ENCODE data around the gene DUS4L. TPM values are rescaled to one million over a fixed set of nuclear protein-coding genes. Genes with fewer than 3 reads are reported as not detected.

The DUS4L gene
- total RNA-seq, 1 experiment from 2014 or later: 12.2 TPM

DNA sequence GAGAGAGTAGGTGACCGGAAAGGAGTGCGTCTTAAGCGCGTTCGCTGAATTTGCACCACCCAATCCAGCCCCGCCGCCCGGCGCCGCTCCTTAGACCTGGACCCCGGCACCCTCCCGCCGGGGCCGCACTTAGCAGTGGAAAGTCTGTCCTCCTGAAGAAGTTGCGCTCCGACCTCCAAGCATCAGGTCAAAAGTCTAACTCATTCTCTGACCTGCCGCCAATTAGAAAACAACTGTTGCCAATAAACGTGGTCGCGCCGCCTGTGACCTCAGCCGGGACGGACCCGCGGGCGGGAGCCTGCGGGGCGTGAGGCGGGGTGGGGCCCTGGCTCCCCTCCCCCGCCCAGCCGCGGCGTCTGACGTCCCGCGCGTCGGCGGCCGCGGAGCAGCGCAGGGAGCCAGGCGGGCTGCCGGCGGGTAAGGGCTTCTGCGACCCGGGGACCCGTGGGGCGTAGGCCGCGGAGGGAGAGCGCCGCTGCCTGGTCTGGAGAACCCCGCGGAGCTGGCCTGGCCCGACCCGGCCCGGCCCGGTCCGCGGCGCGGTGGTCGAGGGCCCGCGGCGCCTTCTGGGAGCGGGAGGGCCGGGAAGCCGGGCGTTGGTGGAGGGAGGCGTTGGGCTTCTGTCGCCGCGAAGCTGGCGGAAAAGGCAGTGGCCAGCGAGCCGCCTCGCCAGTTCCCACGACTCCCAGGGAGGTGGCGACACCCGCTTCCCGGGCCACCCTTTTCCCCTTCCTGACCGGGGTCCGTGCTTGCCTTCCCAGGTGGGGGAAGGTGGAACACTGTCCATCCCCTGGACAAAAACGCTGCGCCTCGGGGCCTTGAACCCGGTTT lies 16.3 kb downstream of the DUS4L start, which contains the start of gene BCAP29:
TSS of gene BCAP29 (plus strand) at position 362 of the 831 bp plus-strand sequence. CDS start 527 bp downstream, outside the sequence.
- DNase-seq (ENCODE audit: low read depth): peak; percentile 77

DNA sequence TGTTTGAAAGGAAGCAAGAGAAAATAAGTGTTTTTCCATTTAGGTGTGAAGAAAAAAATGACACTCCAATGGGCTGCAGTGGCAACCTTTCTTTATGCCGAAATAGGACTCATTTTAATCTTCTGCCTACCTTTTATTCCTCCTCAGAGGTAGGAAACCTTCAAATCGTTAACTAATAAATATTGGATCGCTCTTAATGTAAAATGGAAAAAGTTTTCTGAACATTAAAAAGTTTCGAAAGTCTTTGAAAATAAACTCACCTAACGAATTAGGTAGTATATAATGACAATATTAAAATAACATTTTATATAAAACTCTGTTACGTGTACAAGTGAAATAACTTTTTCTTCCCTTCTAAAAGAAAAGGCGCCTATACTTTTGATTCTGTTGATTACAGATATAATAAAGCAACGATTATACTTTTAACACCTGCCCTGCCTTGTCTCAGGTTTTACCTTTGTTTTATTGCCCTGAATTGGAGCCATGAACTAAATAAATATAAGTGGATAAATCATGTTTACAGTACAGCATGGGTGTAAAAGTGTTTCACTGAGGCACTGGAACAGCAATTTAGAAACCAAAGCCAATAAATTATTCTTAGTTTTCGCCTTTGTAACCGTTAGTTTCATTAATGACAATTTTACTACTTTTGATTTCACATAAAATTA lies 17.1 kb downstream of the DUS4L start:
- DNase-seq (ENCODE audit: low read depth): no peak

DNA sequence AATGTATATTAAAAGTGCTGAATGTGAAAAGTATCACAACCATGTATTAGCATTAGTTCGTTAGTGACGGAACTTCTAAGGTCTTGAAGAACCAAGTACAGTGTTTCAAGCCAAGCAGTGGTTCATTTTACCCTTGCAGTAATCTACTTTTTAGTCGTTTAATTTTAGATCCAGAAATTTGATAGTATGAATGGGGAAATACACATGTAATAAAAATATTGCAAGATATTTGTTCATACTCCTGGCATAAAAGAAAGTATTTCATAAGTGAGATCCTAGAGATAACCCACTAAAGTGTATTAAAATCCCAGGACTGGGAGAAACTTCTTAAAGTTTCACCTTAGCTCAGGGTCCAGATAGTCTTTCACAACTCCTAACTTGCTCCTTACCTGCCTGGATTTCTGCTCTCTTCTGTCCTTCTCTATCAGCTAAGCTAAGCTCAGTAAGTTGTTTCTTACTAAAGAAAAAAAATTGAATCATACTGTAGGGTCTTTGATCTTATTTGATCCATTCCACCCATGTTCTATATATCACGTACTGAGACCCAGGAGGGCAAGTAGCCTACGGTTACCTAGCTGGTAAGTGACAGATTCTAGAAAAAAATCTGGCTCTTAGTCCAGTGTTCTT lies 17.7 kb downstream of the DUS4L start:
- no peak for DNase-seq (ENCODE audit: low read depth)

DNA sequence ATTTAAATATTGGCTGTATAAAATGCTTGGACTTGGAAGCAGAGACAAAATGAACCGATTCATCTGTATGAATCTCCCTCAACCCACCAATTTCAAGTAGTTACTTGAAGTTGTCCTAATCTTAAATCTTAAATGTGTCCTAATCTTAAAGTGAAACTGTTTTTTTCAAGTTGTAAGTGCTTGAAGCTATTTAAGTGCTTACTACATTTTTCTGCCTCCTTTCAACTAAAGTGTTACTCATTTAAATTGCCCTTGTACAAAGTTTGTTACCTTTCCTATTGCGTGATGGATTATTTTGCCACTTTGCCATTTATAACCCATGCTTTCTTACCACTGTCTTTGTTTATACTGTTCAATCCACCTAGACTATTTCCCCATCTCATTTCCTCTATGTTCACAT lies 19.1 kb downstream of the DUS4L start:
- DNase-seq (ENCODE audit: low read depth): no peak

DNA sequence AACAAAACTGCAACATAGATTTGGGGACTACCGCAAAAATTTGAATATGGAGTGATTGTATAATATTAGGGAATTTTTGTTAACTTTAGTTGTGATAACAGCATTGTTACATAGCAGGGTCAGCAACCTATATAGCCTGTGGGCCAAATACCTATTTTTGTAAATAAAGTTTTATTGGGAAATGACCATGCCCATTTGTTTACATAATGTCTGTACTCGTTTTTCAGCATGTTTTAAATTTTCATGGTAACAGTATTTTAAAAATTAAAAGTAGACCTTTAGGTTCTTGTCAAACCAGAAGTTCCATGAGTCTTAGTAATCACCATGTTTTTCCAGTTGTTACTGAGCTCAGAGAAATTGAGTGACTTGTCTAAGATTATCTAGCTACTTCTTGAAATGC lies 20.9 kb downstream of the DUS4L start:
- DNase-seq (ENCODE audit: low read depth): no peak

DNA sequence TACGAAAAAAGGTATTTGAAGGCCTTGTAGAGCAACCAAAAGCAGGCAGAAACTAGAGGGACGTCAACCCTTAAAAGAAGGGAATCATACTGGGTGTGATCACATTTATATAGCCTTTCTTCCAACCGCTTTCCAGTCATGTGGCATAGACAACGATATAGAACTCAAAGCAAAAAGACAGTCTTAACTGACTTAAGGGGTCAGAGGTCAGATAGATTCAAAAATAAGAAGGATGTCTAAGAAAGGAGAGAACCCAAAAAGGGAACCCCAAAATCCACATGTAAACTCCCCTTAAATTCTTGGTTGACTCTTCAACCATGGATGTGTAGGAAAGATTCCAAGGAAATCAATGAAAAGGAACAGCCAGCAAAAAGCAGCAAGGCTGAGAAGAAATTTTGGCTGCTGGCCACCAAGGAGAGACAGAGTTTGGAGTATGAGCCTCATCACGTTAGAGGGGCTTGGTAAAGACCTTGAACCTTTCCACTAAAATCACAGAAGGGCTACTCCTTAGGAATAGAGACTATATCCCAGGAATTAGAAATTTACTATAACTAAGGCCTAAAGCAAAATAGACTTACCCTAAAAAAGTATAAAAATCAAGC lies 24.9 kb downstream of the DUS4L start:
- no peak for DNase-seq (ENCODE audit: low read depth)

DNA sequence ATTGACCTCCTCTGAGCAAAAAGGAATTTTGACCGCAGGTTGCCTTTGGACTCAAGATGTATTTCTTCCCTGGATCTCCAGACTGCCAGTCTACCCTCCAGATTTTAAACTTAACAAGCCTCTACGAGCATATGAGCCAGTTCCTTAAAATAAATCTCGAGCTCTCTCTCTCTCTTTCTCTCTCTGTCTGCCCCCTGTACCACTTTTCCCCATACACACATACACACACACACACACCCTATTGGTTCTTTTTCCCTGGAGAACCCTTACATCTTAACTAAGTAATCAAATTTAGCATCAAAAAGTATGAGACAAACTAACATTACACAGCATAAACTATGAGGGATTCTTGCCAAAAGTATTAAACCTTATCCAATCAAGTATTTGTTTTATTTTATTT lies 27.6 kb downstream of the DUS4L start:
- no peak for DNase-seq (ENCODE audit: low read depth)

DNA sequence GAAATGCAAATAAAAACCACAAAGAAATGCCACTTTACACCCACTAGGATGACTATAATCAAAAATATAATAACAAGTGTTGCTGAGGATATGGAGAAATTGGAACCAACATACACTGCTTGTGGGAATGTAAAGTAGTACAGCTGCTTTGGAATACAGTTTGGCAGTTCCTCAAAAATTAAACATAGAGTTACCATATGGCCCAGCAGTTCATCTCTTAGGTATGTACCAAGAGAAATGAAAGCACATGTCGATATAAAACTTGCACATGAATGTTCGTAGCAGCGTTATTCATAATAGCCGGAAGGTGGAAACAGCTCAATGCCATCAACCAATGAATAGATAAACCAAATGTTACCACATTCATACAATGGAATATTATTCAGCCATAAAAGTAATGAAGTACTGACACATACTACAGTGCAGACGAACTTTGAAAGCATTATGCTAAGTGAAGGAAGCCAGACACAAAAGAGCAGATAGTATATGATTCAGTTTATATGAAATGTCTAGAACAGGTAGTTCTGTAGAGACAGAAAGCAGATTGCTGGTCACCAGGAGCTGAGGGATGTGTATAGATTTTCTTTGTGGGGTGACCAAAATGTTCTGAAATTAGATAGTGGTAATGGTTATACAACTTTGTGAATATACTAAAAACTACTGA lies 28.7 kb downstream of the DUS4L start:
- DNase-seq (ENCODE audit: low read depth): no peak

DNA sequence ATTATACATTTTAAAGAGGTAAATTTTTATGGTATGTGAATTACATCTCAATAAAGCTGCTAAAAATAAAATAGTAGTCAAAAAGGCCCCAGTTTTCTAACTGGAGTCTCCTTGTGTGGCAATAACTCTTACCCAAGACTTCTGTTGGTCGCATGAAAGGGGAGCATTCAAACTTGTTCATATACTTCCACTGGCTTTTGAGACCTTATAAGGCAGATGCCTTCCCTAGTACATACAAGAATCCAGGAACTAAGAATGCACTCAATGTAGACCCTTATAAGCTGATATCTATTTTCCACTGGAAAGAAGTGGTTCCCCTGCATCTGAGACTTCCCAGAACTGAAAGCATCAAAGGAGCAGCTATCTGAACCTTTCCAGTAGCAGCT lies 29.2 kb downstream of the DUS4L start:
- no peak for DNase-seq (ENCODE audit: low read depth)

DNA sequence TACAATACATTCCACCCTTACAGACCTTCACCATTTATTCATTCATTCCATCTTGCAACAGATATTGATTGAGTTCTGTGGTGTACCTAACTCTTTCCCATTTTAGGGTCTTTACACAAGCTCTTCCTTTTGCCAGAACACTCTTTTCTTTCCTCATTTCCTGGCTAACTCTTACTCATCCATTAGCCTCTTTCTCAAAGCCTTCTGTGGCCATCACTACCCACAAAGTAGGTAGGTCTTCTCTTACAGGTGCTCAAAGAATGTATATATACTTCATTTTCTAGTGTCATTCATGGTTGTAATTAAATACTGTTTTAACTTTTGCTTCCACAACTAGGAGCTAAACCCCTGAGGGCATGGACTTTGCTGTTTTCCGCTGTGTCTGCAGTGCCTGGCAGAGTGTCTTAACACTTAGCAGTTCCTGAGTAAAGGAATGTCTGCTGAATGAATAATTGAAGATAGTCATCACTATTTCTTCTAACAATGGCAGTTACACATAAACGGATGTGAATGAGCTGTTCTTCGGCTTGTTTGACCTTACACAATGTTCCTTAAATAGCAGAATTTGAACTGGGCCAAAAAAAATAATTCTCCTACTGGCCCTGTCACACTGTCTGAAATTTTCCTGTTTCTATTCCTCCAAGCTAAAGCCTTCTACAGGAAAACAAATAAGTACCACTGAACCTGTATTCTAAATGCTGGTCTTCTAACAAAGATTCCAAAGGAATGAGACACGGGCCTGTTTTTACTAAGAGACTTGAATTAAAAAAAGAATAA lies 31.4 kb downstream of the DUS4L start:
- peak; percentile 99 for DNase-seq (ENCODE audit: low read depth)

DNA sequence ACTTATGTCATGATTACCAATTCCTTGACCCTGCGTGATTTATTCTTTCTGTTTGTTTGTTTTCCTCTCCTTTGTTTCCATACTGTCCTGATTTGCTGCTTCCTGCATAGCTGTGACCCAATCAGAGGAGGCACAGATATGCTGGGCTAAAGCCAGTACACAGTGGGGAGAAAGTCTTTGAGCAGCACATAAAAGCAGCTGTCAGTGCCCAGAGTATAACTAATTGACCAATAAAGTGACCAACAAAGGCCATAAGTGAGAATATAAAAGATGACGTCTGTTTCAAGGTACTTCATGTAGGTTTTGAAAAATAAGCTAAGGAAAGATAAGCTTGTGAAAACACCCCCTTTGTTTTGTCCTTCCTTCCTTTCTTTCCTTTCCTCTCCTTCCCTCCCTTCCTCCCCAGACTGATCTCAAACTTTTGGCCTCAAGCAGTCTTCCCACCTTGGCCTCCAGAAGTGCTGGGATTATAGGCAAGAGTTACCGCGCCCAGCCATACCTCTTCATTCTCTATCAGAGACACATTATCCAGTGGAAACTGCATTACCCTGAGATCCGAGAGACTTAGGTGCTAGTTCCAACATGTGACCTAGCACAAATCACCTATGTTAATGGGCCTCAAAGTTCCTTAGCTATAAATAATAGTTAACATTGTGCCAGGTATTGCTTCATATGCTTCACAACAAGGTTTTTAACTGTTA lies 33.3 kb downstream of the DUS4L start:
- no peak for DNase-seq (ENCODE audit: low read depth)

DNA sequence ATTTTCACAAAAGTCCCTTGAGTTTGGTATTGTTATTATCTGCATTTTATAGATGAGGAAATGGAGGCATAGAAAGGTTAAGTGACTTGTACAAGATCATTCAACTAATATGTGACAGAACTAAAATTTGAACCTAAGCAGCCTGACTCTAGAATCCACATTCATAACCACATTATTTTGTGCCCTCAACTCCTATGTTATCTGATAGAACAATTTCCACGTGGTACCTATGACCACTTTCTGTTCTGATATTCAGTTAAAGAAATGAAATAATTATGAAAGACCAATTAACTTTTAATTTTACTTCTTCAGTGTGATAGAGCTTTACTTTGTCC lies 33.8 kb downstream of the DUS4L start:
- no peak for DNase-seq (ENCODE audit: low read depth)

DNA sequence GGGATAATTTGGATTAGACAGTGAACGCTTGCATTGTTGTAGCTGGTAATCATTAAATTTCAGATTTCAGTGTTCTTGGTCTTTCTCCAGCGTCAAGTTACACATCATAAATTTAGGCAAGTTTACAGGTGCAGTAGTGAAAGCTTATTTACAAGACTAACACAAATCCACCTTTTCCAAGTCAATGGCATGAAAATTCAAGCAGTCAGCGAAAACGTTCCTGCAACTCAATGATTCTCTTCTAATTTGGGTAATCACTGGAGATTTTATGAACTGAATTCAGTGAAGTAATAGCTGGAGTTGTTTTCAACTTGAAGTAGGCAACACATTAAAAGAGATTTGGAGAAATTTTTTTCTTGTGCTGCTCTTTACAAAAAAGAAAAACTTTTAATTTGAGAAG lies 34.2 kb downstream of the DUS4L start:
- no peak for DNase-seq (ENCODE audit: low read depth)

DNA sequence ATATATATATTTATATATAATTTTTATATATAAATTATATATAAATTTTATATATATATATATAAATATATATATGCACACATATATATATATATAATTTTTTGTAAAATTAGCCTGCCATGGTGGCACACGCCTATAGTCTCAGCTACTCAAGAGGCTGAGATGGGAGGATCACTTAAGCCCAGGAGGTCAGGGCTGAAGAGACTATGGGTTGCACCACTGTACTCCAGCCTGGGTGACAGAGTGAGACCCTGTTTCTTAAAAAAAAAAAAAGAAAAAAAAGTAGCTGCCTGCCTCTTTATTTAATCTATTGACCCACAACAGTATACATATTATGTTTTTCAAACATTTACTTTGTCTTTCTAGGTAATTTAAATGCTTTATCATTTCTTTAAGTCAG lies 35.5 kb downstream of the DUS4L start:
- no peak for DNase-seq (ENCODE audit: low read depth)

DNA sequence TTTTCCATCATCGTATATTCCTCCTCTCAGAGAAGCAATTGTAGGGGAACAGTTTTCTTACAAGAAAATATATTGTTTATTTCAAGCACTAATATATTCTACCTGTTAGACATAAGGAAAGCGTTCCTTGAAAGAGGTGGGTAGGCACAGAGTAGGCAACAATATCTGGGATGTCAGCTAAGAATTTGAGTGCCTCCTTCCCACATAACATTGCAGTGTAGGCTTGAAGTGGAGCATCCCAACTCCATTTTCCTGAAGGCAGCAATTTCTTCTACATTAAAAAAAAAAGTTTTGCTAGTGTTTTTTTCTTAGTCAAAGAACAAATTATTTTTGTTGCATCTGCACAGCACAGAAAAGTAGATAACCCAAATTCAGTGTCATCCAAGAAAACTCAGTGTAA lies 37.0 kb downstream of the DUS4L start:
- DNase-seq (ENCODE audit: low read depth): no peak

DNA sequence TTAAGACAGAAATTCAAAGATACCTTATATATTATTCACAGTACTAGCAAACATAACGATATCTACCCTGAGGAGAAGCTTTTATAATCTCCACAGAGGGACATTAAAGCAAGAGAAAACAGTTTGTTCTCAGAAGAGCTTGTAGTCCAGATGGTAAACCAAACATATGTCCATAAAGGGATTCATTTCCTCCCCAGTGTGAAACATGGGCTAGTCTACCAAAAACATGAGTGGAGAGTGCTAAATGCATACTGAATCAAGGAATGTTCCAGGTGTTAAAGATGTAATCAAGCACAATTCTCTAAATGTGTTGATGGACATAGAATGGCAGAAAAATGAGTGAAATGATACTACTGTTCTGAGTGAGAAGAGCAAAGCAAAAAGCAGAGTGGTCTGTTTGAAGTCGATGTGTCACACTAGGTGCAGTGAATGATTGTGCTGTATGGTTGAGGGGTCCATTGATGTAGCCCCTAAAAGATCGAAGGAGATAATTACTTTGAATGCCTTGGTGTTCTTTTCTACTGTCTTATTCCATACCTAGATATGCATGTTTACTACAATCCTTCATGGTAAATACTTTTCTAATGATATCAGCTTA lies 41.5 kb downstream of the DUS4L start:
- DNase-seq (ENCODE audit: low read depth): no peak

DNA sequence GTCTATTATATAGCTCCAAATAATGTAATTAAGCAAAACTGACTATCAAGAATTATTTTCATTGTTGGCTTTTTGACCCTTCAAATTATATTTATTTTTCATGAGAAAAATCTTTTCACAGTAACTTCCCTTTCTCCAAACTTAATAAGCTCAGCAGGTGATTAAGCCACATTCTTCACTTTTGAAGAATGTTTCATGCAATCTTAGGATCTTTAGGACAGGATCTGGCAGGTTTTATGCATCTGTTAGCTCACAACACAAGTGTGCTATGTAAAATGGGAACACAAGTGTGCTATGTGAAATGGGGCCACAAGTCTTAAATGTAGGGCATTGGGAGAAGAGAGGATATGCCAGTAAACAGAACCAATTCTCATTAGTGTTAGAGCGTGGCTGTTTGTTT lies 42.5 kb downstream of the DUS4L start:
- DNase-seq (ENCODE audit: low read depth): no peak

DNA sequence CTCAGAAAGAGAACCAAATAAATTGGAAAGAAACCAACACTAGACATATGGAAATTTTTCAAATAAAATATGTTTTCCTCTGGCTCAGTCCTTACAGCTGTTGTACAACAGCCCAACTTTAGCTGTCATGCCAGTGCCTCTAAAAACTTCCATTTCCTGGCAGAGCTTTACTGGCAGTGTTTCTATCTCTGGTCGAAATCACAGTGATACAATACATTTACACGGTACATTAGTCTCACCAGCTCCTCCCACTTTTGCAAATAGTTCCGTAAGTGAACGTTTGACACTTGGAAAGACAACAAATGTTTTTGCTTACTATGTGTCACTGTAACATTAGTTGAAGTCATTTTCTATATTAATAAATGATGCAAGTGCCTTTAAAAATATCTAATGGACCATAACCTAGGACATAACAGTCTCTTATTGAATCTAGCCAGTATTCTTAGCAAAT lies 46.1 kb downstream of the DUS4L start:
- no peak for DNase-seq (ENCODE audit: low read depth)

DNA sequence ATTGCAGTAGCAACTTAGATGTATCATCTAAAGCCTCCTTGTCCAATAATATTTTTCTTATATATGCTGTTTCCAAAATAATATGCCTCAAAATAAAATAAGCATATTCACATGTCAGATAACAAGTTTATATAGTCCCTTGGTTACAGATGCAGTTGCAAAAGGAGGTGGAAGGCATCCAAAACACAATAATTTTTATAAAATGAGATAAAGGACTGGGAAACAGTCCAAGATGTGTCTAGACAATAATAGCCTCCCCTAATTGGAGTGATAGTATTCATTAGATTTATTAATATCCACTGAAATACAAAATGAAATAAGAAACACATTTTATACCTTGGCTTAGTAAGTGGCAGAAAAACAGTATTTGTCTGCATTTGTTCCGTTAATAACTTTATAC lies 46.6 kb downstream of the DUS4L start:
- DNase-seq (ENCODE audit: low read depth): no peak

DNA sequence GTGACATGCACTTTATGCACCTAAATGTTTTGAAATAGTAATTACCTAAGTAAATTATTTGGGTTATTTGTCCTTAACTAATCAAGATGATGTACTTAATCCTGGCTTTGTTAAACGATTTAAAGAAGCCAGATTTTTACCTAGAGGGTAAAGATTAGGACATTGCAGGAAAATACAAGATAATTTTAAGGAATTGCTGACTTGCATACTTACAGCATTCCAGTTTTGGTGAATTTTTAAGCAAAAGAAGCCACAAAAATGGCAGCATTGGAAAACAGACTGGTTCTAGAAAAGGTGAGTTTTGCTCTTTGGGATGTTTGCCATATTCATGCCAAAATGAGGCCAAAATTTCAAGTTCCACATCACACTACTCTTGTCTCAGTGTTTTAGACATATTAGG lies 49.7 kb downstream of the DUS4L start:
- DNase-seq (ENCODE audit: low read depth): no peak

All from HT1080 (cell line).